AG04449 (cell line): Measurements from ENCODE around the gene RNASET2.
"Not testable (repeated sequence)": the region's sequence is repeated elsewhere in the genome, so short reads cannot be mapped to it uniquely, and the experiment has no call there.

Experiments
- CTCF ChIA-PET: fragments of 350-600 bp; formaldehyde crosslinking; extraction: SDS; loops from one replicate; lab custom pipeline; 2021; ENCODE audit warnings: antibody characterized with exemption; lab: Yijun Ruan, JAX
- POLR2A ChIA-PET: fragments of 400-600, 350-600 bp; formaldehyde crosslinking; extraction: SDS; loops from one replicate; lab custom pipeline; 2020; ENCODE audit warnings: antibody characterized with exemption, inconsistent platforms; lab: Yijun Ruan, JAX
- DNase-seq: peaks from one replicate; pipeline ENCODE4 v3.0.0-alpha.2; 2010; ENCODE audit warnings: low read depth, low spot score
- H3K4me3 ChIP-seq: 2 replicates; pipeline ENCODE4 v1.5.1; 2011; ENCODE audit warnings: low read depth, mild to moderate bottlenecking, control low read depth, low read length
- TF ChIP-seq, protein P1 (sequence below): IDR thresholded peaks from one replicate; pipeline ENCODE4 v1.5.1; 2011; ENCODE audit warnings: mild to moderate bottlenecking, moderate library complexity, low read length, control low read depth, inconsistent platforms; ENCODE audit not compliant: insufficient read depth; ENCODE audit errors: missing control alignments

RNASET2 gene

GRCh38 chr6:166900130-166900708 is 56.1 kb downstream of the RNASET2 start:
- POLR2A ChIA-PET: no interaction called here
- DNase-seq: no peak
- TF ChIP-seq, protein P1, sequence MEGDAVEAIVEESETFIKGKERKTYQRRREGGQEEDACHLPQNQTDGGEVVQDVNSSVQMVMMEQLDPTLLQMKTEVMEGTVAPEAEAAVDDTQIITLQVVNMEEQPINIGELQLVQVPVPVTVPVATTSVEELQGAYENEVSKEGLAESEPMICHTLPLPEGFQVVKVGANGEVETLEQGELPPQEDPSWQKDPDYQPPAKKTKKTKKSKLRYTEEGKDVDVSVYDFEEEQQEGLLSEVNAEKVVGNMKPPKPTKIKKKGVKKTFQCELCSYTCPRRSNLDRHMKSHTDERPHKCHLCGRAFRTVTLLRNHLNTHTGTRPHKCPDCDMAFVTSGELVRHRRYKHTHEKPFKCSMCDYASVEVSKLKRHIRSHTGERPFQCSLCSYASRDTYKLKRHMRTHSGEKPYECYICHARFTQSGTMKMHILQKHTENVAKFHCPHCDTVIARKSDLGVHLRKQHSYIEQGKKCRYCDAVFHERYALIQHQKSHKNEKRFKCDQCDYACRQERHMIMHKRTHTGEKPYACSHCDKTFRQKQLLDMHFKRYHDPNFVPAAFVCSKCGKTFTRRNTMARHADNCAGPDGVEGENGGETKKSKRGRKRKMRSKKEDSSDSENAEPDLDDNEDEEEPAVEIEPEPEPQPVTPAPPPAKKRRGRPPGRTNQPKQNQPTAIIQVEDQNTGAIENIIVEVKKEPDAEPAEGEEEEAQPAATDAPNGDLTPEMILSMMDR: no peak
- no peak overlapping the region for H3K4me3 ChIP-seq
- CTCF ChIA-PET: no interaction called here

DNA sequence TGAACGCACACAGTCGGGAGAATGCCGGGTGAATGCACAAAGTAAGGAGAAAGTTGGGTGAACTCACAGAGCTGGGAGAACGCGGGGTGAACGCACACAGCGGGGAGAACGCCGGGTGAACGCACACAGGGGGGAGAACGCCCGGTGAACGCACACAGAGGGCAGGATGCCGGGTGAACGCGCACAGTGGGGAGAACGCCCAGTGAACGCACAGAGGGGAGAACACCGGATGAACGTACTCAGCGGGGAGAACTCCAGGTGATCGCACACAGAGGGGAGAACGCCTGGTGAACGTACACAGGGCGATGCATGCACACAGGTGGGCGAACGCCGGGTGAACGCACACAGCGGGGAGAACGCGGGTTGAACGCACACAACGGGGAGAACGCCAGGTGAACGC is 57.4 kb downstream of the RNASET2 start:
- TF ChIP-seq, protein P1: no peak
- ChIA-PET POLR2A (no interaction called here), CTCF (no interaction called here)
- DNase-seq: no peak
- no peak overlapping the region for H3K4me3 ChIP-seq

GRCh38 chr6:166894614-166895013 is 61.7 kb downstream of the RNASET2 start:
- CTCF ChIA-PET: not testable (repeated sequence)

GRCh38 chr6:166892472-166892871 is 63.9 kb downstream of the RNASET2 start:
- CTCF ChIA-PET, H3K4me3 ChIP-seq: not testable (repeated sequence)

More at GRCh38 chr6:166894614-166895013, 61.7 kb downstream of the RNASET2 start:
- H3K4me3 ChIP-seq, DNase-seq, POLR2A ChIA-PET: not testable (repeated sequence)

DNA sequence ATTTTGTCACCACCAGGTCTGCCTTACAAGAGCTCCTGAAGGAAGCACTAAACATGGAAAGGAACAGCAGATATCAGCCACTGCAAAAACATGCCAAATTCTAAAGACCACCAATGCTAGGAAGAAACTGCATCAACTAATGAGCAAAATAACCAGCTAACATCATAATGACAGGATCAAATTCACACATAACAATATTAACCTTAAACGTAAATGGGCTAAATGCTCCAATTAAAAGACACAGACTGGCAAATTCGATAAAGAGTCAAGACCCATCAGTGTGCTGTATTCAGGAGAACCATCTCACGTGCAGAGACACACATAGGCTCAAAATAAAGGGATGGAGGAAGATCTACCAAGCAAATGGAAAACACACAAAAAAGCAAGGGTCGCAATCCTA is 69.6 kb downstream of the RNASET2 start:
- DNase-seq, POLR2A ChIA-PET, CTCF ChIA-PET, H3K4me3 ChIP-seq: not testable (repeated sequence)

More at GRCh38 chr6:166892472-166892871, 63.9 kb downstream of the RNASET2 start:
- POLR2A ChIA-PET, DNase-seq: not testable (repeated sequence)

DNA sequence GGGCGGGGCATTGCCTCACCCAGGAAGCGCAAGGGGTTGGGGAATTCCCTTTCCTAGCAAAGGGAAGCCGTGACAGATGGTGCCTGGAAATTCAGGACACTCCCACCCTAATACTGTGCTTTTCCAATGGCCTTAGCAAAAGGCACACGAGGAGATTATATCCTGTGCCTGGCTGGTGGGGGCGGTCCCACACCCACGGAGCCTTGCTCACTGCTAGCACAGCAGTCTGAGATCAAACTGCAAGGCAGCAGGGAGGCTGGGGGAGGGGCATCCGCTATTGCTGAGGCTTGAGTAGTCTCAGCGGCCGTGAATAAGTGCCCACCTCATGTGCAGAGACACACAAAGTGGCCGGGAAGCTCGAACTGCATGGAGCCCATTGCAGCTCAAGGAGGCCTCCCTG is 71.4 kb downstream of the RNASET2 start:
- CTCF ChIA-PET, DNase-seq, POLR2A ChIA-PET, H3K4me3 ChIP-seq: not testable (repeated sequence)

DNA sequence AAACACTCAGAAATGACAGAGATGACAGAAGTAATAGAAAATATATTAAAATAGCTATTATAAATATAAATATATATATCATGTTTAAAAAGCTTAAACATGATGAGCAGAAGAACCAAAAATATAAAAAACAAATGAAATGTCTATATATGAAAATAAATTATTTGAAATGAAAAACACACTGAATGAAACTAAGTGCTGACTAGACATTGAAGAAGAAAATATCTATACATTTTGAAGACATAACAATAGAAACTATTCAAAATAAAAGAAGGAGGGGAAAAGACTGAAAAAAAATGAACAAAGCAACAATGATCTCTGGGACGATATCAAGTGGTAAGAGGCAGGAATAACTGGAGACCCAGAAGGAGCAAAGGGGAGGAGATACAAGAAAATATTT is 76.8 kb downstream of the RNASET2 start:
- POLR2A ChIA-PET: no interaction called here
- no peak overlapping the region for H3K4me3 ChIP-seq
- CTCF ChIA-PET: no interaction called here

More for the DNA sequence above, 76.8 kb downstream of the RNASET2 start:
- TF ChIP-seq, protein P1: no peak
- DNase-seq: no peak
